ENCODE results near the gene TRMT11.
"Not testable (repeated sequence)": the region's sequence is repeated elsewhere in the genome, so short reads cannot be mapped to it uniquely, and the experiment has no call there.

Gene TRMT11

DNA sequence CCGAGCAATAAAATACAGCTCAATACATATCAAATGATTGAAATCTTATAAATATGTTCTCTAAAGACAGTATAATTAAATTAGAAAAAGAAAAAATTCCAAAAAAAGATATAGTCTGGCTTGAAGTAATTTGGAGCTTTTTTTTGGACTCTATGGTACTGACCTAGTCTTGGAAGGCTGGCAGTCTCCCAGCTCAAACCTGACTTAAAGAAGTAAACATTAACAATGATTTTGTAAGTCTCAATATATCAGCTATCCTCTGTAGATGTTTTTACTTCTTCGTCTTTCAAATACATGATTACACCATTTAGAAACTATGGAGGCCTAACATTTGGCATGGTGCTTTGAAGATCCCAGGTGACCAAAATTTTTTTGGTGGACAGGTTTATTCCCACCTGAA, 15.6 kb upstream of the TRMT11 start:
- no peak for TF ChIP-seq ZNF274 (IDR thresholded peaks at IDR 0.05; ENCODE audit: low read depth, low read length)
- no peak overlapping the region for H3K4me3 ChIP-seq (ENCODE audit: low read length)

DNA sequence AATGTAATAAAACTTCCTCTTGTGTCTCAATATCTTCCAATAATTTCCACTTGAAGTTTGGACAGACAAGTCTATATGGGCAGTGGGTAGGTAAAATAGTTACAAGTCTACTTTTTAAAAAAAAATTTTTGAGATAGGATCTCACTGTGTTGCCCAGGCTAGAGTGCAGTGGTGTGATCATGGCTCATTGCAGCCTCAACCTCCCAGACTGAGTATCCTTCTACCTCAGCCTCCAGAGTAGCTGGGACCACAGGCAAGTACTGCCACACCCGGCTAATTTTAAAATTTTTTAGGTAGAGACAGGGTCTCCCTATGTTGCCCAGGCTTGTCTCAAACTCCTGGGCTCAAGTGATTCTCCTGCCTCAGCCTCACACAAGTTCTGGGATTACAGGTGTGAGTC, 13.9 kb upstream of the TRMT11 start:
- H3K4me3 ChIP-seq (ENCODE audit: low read length), result not testable (repeated sequence)

DNA sequence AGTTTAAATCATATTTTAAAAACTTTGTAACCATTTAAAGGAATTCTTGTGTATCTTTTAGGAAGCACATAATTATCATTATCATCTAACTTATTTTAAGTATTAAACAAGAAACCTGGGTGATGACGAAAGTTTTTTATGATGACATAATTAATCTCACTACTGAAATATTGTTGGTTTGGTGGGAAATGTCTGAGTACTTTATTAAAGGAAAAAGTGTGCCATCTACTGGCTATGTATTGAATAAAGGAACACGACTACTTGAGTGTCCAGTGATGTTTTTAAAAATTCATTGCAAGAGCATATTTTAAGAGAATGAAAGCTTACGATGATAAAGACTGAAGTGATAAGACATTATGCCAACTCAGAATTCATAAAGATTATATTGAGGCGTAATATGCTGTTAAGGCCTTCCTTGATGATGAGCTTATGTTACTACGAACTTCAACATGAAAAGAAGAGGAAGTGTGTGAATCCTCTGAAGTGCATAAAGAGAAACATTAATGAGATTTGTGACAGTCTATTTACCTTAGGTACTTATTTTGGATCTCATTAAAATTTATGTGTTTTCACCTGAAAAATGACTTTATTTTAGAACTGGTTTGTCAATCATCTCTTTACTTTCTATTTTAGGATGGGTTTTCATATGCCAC, 12.0 kb upstream of the TRMT11 start:
- TF ChIP-seq ZNF274 (IDR thresholded peaks at IDR 0.05; ENCODE audit: low read depth, low read length), result no peak

DNA sequence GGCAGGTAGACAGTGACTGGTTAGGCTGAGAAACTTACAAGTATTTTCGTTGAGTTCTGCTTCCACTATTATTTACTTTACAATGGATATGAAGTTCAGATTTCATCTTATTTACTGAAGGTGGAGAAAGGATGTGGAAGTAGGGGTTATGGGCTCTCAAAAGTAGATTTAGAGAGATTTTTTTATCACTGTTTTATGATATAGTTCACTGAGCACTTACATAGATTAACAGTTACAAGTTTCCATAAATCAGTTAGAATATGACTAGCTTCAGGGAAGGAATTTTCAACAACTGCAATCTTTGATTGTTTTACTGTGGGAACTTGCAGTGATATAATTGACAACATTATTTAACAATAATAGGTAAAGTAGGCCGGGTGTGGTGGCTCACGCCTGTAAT, 7.2 kb upstream of the TRMT11 start:
- no peak for TF ChIP-seq ZNF274 (IDR thresholded peaks at IDR 0.05; ENCODE audit: low read depth, low read length)
- no peak overlapping the region for H3K4me3 ChIP-seq (ENCODE audit: low read length)

More for the DNA sequence above, 12.0 kb upstream of the TRMT11 start:
- no peak overlapping the region for H3K4me3 ChIP-seq (ENCODE audit: low read length)

DNA sequence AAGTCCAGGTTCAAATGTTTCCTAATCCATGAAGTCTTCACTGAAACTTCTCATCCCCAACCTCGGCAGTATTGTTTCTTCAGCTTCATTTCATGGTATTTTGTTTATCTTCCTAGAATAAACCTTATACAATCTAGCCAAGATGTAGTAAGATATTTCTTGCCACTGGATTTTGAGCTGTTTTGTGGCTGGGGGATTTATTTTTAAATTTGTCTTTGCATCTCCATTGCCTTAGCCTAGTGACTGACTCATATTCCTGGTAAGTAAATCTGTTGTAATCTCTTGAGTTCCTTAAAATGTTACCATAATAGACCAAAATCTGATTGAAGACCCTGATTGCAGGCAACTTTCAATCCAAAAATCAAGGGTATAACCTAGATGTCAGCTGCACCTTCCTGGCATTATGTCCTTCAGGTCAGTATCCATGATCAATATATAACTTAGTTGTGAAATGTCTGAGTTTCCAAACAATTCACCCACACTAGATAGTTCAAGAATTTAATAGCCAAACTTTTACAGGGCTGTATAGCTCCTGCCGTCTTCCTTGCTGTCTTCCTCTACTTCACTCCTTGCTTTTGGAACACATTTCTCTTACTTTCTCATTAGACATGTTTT, 4.7 kb upstream of the TRMT11 start:
- H3K4me3 ChIP-seq (ENCODE audit: low read length), result no peak overlapping the region
- no peak for TF ChIP-seq ZNF274 (IDR thresholded peaks at IDR 0.05; ENCODE audit: low read depth, low read length)

DNA sequence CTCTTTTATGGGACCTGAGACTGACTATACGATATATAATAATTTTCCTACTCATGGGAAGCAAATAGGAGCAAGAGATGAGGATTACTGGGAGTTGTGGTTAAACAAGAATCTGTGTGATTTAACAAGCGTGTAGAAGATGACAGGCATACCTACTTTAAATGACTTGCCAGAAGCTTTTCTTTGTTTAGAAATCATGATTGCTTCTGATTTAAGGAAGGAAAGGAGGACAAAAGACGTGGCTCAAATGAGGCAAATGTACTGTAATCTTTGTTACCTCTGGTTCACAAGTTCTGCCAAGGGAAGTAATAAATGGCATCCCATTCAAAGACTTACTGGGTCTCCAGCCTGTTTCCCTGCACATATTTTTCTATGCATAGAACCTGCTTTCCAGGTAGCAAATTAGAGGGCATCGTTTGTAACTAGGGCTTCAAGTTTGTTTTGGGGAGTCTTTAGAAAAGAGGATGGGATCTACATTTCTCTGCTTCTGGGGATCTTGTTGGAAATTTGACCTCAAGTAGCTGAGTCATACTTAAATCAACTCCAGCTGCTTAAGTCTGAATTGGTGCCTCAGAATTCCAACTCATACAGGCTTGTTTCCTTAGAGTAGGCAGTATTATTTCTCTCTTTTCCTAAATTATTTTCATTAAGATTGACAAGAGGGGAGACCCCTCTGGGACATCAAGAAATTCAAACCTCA, 2.9 kb upstream of the TRMT11 start:
- no peak for TF ChIP-seq ZNF274 (IDR thresholded peaks at IDR 0.05; ENCODE audit: low read depth, low read length)
- no peak overlapping the region for H3K4me3 ChIP-seq (ENCODE audit: low read length)

DNA sequence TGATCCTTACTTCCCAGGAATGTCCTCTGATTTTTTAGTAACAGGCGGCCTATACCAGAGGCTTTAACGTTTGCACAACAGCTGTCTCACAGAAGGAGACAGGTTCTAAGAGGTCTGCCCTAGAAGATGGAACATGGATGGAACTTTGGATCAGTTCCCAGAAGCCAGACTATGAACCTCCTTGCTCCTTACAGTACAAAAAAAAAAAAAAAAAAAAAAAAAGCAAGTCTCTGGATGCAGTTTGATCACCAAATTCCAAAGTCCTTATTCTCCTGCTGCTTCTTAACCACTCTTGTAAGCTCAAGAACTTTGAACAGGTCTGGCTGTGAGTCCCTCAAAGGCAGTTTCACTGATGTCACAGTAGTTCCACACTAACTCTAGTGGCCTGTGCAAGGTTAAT, 2.0 kb upstream of the TRMT11 start:
- no peak for TF ChIP-seq ZNF274 (IDR thresholded peaks at IDR 0.05; ENCODE audit: low read depth, low read length)
- no peak overlapping the region for H3K4me3 ChIP-seq (ENCODE audit: low read length)

DNA sequence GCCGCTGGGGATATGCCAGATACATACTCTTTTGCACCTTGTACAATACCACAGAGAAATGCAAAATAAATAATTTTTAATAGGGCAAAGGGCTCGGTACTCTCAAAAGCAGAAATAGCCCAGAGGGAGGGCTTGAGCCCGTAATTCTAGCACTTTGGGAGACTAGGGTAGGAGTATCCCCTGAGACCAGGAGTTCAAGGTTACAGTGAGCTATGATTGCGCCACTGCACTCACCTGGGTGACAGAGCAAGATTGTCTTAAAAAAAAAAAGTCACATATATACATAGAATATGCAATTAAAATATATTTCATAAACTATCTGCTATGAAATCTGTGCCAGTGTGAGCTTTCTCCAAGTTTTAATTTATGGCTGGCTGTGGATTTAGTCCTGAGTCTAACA, 818 bp upstream of the TRMT11 start:
- peak overlapping the region; percentile 71 for H3K4me3 ChIP-seq (ENCODE audit: low read length)
- TF ChIP-seq ZNF274 (IDR thresholded peaks at IDR 0.05; ENCODE audit: low read depth, low read length), result no peak

DNA sequence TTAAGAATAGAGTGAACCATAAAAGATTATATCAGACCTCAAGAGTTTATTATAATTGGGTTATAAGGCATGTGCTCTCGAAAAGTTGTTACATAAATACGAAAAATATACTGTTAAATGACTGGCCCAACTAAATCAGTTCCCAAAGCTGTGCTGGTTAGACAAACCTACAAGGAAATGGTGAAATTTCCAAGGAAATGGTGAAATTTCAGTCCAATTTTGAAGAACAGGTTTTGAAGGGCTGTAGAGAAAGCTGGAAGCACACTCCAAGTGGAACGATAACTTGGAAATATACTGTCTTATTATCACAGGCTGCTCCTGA, 400 bp upstream of the TRMT11 start:
- no peak for TF ChIP-seq ZNF274 (IDR thresholded peaks at IDR 0.05; ENCODE audit: low read depth, low read length)

DNA sequence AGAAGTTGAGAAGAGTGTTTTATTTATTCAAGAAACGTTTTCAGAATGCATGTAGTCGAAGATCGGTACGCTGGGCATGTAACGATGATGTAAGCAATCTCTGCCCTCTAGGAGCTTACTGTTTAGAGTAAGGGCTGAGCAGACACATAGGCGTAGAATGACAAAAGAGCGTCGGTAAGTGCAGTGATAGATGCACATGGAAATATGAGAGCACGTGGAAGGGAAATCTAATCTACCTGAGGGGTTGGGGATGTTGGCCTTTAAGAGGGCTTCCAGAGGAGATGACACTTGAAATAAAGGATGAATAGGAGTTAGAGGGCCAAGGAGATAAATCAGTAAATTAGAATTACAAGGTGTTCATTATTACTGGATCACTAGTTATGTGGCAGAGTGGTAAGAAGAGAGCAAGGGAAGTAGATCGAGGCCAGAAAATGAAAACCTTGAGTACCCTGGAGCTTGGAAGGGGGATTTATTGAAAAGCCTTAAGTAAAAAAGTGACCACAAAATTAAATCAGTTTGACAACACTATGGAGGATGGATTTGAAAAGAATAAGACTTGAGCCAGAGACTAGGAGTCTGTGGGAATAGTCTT, 782 bp downstream of the TRMT11 start:
- peak overlapping the region; percentile 71 for H3K4me3 ChIP-seq (ENCODE audit: low read length)
- no peak for TF ChIP-seq ZNF274 (IDR thresholded peaks at IDR 0.05; ENCODE audit: low read depth, low read length)

More for the DNA sequence above, 400 bp upstream of the TRMT11 start:
- peak overlapping the region; percentile 71 for H3K4me3 ChIP-seq (ENCODE audit: low read length)

DNA sequence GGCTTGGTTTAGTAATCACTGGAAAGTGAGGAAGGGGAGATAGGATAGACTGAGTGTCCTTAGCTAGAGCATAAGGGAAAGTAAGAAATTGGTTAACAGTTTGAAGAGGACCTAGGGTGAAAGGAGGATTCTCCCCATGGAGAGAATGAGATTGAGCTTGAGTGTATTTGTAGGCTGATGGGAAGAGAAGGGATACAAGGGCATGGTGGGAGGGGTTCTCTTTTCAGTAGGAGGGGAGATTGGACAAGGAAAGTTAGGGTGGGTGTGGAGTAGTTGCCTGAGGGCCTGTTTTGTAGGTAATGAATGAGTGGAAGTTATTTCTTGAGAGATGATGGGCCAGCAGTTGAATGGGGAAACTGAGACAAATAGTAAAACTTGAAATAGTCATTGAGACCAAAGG, 1.9 kb downstream of the TRMT11 start:
- TF ChIP-seq ZNF274 (IDR thresholded peaks at IDR 0.05; ENCODE audit: low read depth, low read length), result no peak
- no peak overlapping the region for H3K4me3 ChIP-seq (ENCODE audit: low read length)

DNA sequence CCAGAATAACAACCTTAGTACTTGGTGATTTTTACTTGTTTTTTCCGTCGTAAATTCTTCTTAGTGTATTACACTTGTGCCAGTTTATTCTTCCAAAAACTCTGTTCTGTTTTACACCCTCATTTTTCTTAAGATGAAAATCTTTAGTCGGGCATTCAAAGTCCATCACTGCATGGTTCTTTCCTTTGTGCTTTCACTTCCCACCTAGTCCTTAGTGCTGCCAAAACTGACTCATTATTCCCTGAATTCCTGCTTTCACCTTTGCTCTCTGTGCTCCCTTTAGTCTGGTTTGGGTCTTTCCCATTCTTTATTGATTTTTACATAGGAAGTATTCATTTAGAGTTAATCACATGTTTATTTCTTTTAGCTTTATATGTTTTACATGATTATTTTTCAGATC, 3.3 kb downstream of the TRMT11 start:
- TF ChIP-seq ZNF274 (IDR thresholded peaks at IDR 0.05; ENCODE audit: low read depth, low read length), result no peak
- no peak overlapping the region for H3K4me3 ChIP-seq (ENCODE audit: low read length)

DNA sequence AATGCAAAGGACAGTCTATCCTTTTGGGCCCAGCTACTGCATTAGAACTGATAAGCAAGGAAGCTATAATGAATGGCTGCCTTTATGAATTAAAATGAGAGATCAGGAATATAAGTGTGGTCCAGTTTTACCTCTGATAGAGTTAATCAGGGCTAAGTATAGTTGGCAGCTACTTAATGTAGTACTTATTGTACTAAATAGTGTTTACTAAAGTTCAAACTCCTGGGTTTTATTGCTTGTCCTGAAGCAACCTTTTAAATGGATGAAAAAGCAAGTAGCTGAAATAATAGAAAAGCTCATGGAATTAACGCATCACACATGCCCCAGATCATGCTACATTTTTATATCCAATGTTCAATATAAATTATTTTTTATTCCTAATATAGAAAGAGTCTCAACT, 5.3 kb downstream of the TRMT11 start:
- no peak for TF ChIP-seq ZNF274 (IDR thresholded peaks at IDR 0.05; ENCODE audit: low read depth, low read length)
- H3K4me3 ChIP-seq (ENCODE audit: low read length), result no peak overlapping the region

DNA sequence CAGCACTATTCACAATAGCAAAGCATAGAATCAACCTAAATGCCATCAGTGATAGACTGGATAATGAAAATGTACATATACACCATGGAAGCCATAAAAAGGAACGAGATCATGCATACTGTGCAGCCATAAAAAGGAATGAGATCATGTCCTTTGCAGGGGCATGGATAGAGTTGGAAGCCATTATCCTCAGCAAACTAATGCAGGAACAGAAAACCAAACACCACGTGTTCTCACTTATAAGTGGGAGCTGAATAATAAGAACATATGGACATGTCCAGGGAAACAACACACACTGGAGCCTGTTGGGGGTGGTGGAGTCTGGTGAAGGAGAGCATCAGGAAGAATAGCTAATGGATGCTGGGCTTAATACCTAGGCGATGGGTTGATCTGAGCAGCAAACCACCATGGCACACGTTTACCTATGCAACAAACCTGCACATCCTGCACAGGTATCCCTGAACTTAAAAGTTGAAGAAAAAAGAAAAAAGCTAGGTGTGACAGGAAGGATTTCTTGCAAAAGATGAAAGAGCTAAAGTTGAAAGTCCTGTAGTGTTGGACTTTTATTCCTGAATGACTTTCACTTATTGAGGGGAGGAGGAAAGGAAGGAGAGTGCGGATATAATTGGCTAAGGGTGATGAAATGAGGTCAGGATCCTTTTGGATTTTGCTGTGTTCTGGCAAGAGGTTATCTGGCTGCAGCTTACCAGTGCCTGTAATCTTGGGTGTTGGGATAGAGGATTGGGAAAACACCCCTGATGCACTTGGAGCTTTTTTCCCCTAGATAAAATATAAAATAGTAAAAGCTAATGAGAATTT, 8.5 kb downstream of the TRMT11 start:
- TF ChIP-seq ZNF274 (IDR thresholded peaks at IDR 0.05; ENCODE audit: low read depth, low read length), result no peak
- no peak overlapping the region for H3K4me3 ChIP-seq (ENCODE audit: low read length)

Measured in GM08714 (cell line).